ENCODE data around the gene PLEKHH1. TPM values are rescaled to one million over a fixed set of nuclear protein-coding genes. Genes with fewer than 3 reads are reported as not detected.

Gene PLEKHH1
- total RNA-seq, 1 donor from 2014 or later = 119 TPM

- Mint-ChIP-seq H3K36me3 (ENCODE audit: insufficient read depth) (peaks cover 20% of the 10 kb centered on the region), H3K4me3 (ENCODE audit: low read depth) (no peak overlapping the region), H3K27me3 (no peaks in the 10 kb centered on the region), H3K27ac (no peak overlapping the region), H3K4me1 (ENCODE audit: low read depth) (peaks cover 14% of the 10 kb centered on the region), H3K9me3 (ENCODE audit: low read depth) (no peaks in the 10 kb centered on the region)
- TF ChIP-seq CTCF (IDR thresholded peaks at IDR 0.05; ENCODE audit: unreplicated experiment) = no peak
- no peak for DNase-seq (ENCODE audit: low spot score, unreplicated experiment)
Measured at GRCh38 chr14:67580336-67581171, 47.5 kb downstream of the PLEKHH1 start.

GRCh38 chr14:67581643-67582042, 48.6 kb downstream of the PLEKHH1 start:
- Mint-ChIP-seq H3K36me3 (ENCODE audit: insufficient read depth) (peaks cover 16% of the 10 kb centered on the region), H3K27ac (no peak overlapping the region), H3K4me3 (ENCODE audit: low read depth) (no peak overlapping the region), H3K9me3 (ENCODE audit: low read depth) (no peaks in the 10 kb centered on the region), H3K27me3 (no peaks in the 10 kb centered on the region), H3K4me1 (ENCODE audit: low read depth) (peaks cover 9% of the 10 kb centered on the region)
- no peak for DNase-seq (ENCODE audit: low spot score, unreplicated experiment)
- no peak for TF ChIP-seq CTCF (IDR thresholded peaks at IDR 0.05; ENCODE audit: unreplicated experiment)

DNA sequence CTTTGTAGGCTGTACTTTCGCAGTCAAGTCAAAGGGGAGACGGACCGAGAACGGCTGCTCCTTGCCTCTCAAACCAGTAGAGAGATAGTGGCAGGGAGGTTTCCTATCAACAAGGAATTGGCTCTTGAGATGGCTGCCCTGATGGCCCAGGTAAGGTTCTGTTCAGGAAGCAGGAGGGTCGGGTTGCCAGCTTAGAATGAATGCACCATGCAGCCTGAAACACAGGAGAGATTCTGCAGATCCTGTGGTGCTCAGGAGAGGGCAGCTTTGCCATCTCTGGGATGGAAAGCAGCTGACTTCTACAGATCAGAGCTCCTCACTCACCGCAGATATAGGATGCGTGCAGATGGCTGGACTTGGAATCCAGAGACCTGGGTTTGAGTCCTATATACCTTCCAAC, 49.0 kb downstream of the PLEKHH1 start:
- DNase-seq (ENCODE audit: low spot score, unreplicated experiment) = no peak
- H3K4me3 Mint-ChIP-seq (ENCODE audit: low read depth) = no peak overlapping the region
- H3K27me3 Mint-ChIP-seq = no peaks in the 10 kb centered on the region
- H3K27ac Mint-ChIP-seq = no peak overlapping the region
- no peaks in the 10 kb centered on the region for H3K9me3 Mint-ChIP-seq (ENCODE audit: low read depth)
- no peak for TF ChIP-seq CTCF (IDR thresholded peaks at IDR 0.05; ENCODE audit: unreplicated experiment)
- H3K36me3 Mint-ChIP-seq (ENCODE audit: insufficient read depth) = peaks cover 16% of the 10 kb centered on the region
- H3K4me1 Mint-ChIP-seq (ENCODE audit: low read depth) = peaks cover 4% of the 10 kb centered on the region

GRCh38 chr14:67583711-67584644, 50.9 kb downstream of the PLEKHH1 start:
- TF ChIP-seq CTCF (IDR thresholded peaks at IDR 0.05; ENCODE audit: unreplicated experiment) = peak; percentile 79
- no peaks in the 10 kb centered on the region for H3K27me3 Mint-ChIP-seq
- no peak overlapping the region for H3K4me3 Mint-ChIP-seq (ENCODE audit: low read depth)
- H3K4me1 Mint-ChIP-seq (ENCODE audit: low read depth) = no peaks in the 10 kb centered on the region
- peak; percentile 32 for DNase-seq (ENCODE audit: low spot score, unreplicated experiment)
- no peak overlapping the region for H3K27ac Mint-ChIP-seq
- peaks cover 21% of the 10 kb centered on the region for H3K36me3 Mint-ChIP-seq (ENCODE audit: insufficient read depth)
- no peaks in the 10 kb centered on the region for H3K9me3 Mint-ChIP-seq (ENCODE audit: low read depth)

DNA sequence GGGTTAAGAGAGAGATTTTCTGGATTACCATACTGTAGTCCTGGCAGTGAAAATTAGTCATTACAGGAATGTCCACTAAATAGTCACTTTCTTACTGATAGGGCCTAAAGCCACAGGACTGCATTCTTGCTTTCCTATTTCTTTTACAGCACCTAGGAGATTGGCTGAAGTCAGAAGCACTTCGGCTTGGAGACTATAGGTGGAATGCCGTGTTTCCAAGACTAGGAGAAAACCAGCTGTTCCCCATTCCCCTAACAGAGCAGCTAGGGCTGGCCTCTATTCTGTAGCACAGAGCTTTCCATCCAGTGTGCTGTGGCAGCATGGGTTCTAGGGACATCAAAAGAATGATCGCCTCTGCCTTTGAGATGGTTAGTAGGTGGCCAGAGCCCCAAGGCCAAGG, 51.9 kb downstream of the PLEKHH1 start:
- H3K36me3 Mint-ChIP-seq (ENCODE audit: insufficient read depth) = peaks cover 19% of the 10 kb centered on the region
- no peak overlapping the region for H3K27ac Mint-ChIP-seq
- H3K27me3 Mint-ChIP-seq = no peaks in the 10 kb centered on the region
- DNase-seq (ENCODE audit: low spot score, unreplicated experiment) = no peak
- H3K4me1 Mint-ChIP-seq (ENCODE audit: low read depth) = no peaks in the 10 kb centered on the region
- no peaks in the 10 kb centered on the region for H3K9me3 Mint-ChIP-seq (ENCODE audit: low read depth)
- TF ChIP-seq CTCF (IDR thresholded peaks at IDR 0.05; ENCODE audit: unreplicated experiment) = no peak
- H3K4me3 Mint-ChIP-seq (ENCODE audit: low read depth) = no peak overlapping the region
